CD4-positive, alpha-beta T cell treated with Interleukin-15 for 1 hour (primary cell): ENCODE results near the gene CYTH4.
"Not testable (repeated sequence)": the region's sequence is repeated elsewhere in the genome, so short reads cannot be mapped to it uniquely, and the experiment has no call there.

Experiments
- DNase-seq: peaks from one replicate; pipeline ENCODE4 v3.0.0-alpha.2; 2020

Gene CYTH4

GRCh38 chr22:37311761-37312312 is 29.5 kb downstream of the CYTH4 start:
- DNase-seq = no peak

GRCh38 chr22:37312549-37313183 is 30.4 kb downstream of the CYTH4 start:
- DNase-seq = no peak

- DNase-seq = no peak
Measured at GRCh38 chr22:37313376-37314314, 31.3 kb downstream of the CYTH4 start.

- peak; percentile 44 for DNase-seq
Measured at GRCh38 chr22:37314315-37315074, 32.2 kb downstream of the CYTH4 start.

- no peak for DNase-seq
Measured at GRCh38 chr22:37316405-37316804, 34.1 kb downstream of the CYTH4 start.

- DNase-seq = peak; percentile 79
Measured at GRCh38 chr22:37316875-37317371, 34.6 kb downstream of the CYTH4 start.

GRCh38 chr22:37317698-37318210 is 35.4 kb downstream of the CYTH4 start:
- DNase-seq = no peak

GRCh38 chr22:37318364-37319109 is 36.2 kb downstream of the CYTH4 start:
- no peak for DNase-seq

- no peak for DNase-seq
Measured at GRCh38 chr22:37319469-37319868, 37.2 kb downstream of the CYTH4 start.

GRCh38 chr22:37320726-37321677 is 38.7 kb downstream of the CYTH4 start:
- no peak for DNase-seq

- DNase-seq = no peak
Measured at GRCh38 chr22:37324340-37325038, 42.2 kb downstream of the CYTH4 start.

- DNase-seq = no peak
Measured at GRCh38 chr22:37325039-37325395, 42.7 kb downstream of the CYTH4 start.

GRCh38 chr22:37326726-37327125 is 44.4 kb downstream of the CYTH4 start:
- DNase-seq = no peak

GRCh38 chr22:37328017-37328416 is 45.7 kb downstream of the CYTH4 start:
- DNase-seq = no peak

GRCh38 chr22:37328538-37329237 is 46.4 kb downstream of the CYTH4 start:
- DNase-seq = not testable (repeated sequence)

- DNase-seq = no peak
Measured at GRCh38 chr22:37329238-37330140, 47.2 kb downstream of the CYTH4 start.

- peak; percentile 53 for DNase-seq
Measured at GRCh38 chr22:37330200-37331033, 48.1 kb downstream of the CYTH4 start.
